Endothelial cell of hepatic sinusoid (primary cell): ENCODE measurements around the gene SHISAL1.

Experiments
- in situ Hi-C: cut with HindIII; loops from 2 replicates; pipeline ENCODE4 v1.10.0; 2017; ENCODE audit warnings: low sequenced_read_pairs

SHISAL1 gene

DNA sequence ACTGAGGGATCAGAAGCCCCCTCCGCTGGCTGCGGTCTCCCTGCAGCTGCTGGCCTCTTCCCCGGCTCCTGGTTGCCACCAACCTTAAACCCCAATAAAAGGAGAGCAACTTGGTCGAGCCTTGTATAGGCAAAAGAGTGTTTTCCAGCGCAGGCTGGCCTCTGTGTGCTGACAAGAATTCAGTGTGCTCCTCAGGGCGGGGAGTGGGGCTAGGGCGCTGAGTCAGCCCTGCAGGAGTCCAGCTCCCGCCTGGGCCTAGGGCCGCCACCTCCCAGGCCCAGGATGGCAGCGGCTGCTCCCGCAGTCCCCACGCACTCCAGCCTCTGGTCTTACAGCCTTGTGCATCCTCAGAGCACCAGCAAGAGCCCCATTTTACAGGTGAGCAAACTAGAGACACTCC, at the start of gene SHISAL1:
TSS of gene SHISAL1 (minus strand) at position 186 of the 400 bp plus-strand sequence. CDS start 12,006 bp downstream, outside the sequence.
- in situ Hi-C loops, result no loop called here

GRCh38 chr22:44361391-44362126, 48.8 kb upstream of the SHISAL1 start:
- in situ Hi-C loops, result no loop called here

DNA sequence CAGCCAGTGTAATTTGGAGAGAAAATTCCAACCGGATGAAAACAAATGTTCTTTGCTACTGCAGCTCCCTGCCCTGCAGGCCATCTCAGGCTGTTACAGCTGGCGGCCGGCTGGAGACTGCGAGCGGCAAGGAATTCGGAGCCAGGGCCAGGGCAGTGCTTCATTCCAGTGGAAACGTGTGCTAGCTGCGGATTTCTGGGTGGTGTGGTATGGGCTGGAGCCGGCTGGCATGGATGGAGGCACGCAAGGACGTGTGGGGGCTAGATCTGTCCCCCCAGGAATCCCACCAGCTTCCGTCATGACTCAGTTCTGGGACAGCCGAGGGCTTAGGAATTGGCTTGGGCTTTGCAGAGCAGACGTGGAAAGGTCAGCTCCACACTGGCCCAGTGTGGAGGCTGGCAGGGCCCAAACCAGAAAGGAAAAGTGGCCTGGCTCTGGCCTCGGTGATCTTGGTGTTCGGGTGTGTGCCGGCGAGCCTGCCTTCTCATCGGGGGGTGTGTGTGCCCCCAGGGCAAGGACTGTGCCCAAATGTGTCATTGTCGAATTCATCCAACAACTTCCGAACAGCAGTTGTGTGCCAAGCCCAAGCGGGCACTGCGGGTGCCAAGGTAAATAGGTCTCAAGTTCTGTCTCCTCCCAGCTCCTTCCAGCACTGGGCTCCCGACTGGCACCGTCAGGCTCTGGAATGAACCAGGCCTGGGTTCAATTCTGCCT, 48.1 kb upstream of the SHISAL1 start:
- in situ Hi-C loops, result no loop called here

DNA sequence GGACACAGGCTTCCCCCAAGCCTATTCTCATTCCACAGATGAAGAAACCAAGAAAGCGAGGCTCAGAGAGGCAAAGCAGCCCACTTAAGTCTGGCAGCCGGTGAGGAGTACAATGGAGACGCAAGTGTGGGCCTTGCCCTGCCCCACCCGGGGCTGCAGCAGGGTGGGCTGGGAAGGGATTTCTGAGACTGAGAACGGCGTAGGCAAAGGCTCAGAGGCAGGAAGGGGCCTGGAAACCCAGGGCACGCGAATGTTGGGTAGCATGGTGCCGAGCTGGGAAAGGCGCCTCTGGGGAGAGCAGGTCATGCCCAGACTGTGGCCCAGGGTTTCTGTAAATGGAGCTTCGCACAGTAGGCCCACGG, 47.5 kb upstream of the SHISAL1 start:
- in situ Hi-C loops, result no loop called here

- in situ Hi-C loops, result loop anchor here (5.0 kb wide), 1 partner anchor 277 kb away; no protein-coding TSS in a partner anchor
These were observed 46.9 kb upstream of the SHISAL1 start for GRCh38 chr22:44359496-44360110.

DNA sequence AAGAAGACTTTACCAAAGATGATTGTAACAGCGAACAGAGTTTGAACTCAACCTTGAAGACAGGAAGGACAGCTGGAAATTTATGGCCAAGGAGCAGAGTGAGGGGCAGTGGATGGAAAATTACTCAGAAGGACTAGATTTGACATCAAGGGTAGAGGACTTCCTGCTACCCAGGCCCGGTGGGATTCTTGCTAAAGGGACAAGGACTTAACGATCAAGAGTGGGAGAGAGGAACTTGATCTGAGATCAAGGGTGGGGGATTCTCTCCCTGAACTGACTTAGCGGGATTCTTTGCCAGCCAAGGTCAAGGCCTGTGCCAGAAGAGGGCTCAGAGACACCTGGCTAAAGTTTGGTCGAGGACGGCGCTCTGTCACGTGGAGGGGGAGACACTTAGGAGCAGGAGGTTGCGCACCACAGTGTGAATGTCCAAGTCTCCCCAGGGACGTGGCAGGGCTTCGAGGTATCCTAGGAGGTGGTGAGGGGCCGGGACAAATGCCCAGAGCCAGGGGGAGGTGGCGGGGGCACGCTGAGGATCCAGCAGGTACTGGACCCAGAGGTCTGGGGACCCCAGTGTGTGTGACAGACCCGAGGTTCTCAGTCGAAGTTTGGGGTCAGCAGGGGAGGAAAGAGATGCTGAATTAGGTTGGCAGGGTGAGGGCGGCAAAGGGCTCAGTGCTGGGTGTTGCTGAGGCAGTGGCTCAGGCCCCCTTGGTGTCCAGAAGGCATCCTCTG, 46.1 kb upstream of the SHISAL1 start:
- in situ Hi-C loops, result loop anchor here (5.0 kb wide), 1 partner anchor 277 kb away; no protein-coding TSS in a partner anchor

DNA sequence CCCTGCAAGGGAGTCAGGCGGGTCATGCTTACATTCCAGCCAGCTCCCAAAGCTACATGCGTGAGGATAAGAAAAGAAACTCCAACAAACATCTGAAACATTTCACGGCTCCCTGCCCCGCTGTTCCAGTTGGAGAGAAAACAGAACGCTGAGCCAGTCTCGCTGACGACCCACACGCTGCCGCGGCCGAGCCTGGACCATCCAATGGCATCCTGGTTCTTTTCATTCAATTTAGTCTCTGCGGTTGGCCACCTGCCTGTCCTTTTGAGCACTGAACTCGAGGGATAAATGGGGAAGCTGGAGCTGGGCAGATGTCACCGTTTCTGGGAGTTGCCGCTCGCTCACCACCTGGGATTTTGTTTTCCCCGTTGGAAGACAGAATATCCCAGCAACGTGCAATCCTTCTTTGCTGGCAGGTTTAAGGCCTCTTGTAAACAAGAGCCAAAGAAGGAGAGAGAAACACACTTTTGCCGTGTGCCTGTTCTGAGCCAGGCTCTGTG, 45.3 kb upstream of the SHISAL1 start:
- in situ Hi-C loops, result loop anchor here (5.0 kb wide), 1 partner anchor 276 kb away; no protein-coding TSS in a partner anchor

DNA sequence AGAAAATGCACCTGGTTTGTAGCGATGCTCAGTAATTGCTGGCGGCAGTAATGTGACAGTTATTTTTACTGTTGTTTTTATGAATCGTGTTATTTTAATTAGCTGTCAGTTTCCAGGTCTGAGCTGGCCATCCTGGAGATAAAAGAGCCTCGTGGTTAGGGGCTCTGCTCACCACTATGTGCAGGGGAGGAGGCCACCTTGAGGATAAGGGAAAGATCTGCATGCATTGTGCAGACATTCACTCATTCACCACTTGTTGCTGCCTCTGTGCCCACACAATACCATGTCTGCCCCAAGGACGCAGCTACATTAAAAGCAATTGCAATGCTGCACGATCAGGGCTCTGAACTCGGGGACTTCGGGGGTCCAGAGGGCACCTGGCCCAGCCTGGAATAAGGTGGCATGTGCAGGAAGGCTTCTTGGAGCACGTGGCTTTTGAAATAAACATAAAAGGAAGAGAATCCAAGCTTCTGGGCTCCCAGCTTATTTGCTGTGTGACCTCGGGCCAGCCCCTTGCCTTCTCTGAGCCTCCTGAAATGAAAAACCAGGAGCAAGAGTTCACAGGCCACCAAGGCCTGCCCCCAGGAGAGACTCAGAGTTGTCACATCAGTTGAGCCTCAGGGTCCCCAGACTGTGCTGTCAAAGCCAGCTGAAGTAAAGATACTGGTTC, 44.7 kb upstream of the SHISAL1 start:
- in situ Hi-C loops, result loop anchor here (5.0 kb wide), 1 partner anchor 275 kb away; no protein-coding TSS in a partner anchor

DNA sequence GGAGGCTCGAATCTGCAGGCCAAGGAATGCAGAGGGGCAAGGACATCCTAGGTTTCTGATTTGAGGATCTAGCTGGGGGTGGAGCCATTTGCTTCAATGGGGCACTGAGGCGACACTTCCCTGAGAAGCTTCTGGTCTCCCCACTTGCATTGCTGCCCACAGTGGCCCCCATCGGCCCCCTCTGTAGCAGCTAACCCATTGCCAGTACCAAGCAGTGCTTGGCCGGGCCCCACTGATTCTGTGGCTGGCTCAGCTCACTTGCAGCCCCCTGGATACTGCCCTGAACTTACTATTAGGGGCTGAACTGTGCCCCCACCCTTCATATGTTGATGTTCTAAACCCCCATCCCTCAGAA, 42.9 kb upstream of the SHISAL1 start:
- in situ Hi-C loops, result loop anchor here (5.0 kb wide), 1 partner anchor 273 kb away; no protein-coding TSS in a partner anchor

DNA sequence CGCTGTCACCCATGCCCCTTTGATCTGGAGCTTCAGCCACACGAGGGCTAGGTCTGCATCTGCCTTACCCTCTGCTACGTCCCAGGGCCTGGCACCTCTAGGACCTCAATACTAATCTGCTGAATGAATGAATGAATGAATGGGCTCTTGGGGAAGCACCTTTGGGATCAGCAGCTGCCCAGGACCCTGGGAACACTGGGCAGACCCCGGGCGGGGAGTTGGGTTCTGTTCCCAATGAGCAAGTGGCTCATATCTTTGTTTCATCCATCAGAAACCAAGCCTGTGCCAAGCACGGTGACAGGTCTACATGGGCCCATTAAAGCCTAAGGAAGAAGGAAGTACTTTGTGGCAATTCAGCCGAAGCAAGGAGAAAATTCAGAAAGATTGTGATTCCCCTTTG, 41.5 kb upstream of the SHISAL1 start:
- in situ Hi-C loops, result loop anchor here (5.0 kb wide), 1 partner anchor 62 kb away; no protein-coding TSS in a partner anchor

DNA sequence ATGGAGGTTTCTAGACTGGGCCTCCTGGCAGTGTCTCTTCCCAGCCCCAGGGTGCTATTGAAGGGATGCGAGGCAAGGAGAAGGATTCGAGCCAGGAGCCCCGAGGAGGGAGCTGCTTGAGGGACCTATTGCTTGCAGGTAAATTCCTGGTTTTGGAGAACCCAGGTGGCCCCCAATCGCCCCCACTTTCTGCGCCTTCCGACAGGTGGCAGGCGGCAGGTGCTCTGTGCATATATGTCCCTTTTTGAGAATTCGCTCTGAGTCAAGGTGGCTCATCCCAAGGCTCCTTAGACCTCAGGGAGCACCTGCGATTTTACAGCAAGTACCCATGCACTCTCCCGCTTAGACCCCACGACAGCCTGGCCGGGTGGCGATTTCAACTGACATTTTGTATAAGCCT, 40.3 kb upstream of the SHISAL1 start:
- in situ Hi-C loops, result loop anchor here (5.0 kb wide), 1 partner anchor 61 kb away; no protein-coding TSS in a partner anchor

DNA sequence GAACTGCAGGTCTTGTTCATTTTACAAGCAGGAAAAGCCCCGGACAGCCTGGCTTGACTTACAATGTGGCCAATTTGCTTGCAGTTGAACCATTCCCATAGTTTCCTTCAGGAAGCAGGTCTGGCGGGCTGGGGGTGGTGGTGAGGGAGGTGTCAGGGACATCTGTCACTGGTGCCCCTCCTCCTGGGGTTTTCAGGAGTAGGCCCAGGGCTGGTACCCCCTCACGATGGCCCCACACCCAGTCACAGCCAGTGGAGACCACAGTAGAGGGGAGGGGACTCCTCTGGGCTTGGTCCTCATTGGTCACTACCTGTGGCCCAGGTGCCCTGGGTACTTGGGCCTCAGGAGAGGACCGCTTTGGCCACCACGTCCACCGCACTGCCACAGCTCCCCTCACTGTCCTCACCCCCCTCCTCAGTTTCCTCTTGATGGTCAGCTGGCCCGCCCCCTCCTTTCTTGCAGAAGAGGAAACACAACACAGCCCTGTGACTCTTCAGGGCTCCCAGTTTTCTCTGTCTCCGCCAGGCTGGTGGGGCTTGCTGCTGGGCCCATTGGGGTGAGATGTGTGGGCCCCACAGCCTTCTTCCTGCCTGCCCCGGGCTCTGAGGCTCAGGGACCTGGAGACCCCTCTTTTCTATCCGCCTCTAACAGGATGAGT, 39.8 kb upstream of the SHISAL1 start:
- in situ Hi-C loops, result loop anchor here (5.0 kb wide), 1 partner anchor 60 kb away; no protein-coding TSS in a partner anchor

DNA sequence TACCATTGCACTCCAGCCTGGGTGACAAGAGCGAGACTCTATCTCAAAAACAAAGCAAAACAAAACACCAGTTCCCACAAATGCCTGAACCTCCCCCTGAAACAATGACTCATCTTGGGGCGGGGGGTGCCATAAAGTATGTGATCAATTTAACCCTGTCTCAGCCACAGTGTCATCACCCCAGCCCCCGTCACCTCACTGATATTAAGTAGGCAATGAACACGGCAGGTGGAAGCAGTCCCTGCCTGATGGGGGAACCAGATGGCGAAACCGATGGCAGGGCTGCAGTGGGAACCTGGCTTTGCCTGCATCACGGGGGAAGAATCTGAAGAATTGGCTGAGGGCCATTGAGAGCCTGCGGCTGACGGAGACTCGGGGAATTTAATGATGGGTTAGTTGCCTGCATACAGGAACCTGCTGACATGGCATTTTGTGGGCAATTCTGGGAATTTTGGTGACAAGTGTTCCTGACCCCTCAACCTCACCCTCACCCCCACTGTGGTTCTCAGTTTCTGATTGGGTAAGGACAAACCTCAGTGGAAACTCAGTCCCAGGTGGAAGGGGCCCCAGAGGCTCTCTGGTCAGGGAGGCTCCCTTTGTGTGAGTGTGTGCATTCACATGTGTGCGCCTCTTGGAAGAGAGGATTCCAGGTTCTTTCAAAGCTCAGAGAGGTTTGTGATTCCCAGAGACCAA, 39.1 kb upstream of the SHISAL1 start:
- in situ Hi-C loops, result loop anchor here (5.0 kb wide), 1 partner anchor 60 kb away; no protein-coding TSS in a partner anchor

DNA sequence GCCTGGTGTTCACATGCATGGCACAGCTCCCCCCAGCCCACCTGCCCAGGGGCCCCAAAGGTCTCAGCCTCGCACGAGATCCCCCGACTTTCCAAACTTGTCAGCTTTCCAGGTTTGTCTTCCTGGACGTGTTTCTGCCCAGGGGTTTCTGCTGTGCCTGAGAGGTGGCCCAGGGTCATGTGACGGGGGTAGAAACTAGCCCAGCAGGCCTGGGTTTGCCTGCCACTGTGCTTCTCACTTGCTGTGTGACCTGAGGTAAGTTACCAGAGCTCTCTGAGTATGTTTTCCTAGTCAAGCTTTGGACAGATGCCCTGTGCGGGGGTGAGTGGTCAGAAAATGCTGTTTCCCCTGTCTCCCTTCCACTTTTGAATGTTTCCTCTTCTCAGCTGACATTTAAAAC, 38.3 kb upstream of the SHISAL1 start:
- in situ Hi-C loops, result loop anchor here (5.0 kb wide), 1 partner anchor 59 kb away; no protein-coding TSS in a partner anchor

GRCh38 chr22:44349594-44349993, 36.8 kb upstream of the SHISAL1 start:
- in situ Hi-C loops, result no loop called here

GRCh38 chr22:44348971-44349560, 36.3 kb upstream of the SHISAL1 start:
- in situ Hi-C loops, result no loop called here

DNA sequence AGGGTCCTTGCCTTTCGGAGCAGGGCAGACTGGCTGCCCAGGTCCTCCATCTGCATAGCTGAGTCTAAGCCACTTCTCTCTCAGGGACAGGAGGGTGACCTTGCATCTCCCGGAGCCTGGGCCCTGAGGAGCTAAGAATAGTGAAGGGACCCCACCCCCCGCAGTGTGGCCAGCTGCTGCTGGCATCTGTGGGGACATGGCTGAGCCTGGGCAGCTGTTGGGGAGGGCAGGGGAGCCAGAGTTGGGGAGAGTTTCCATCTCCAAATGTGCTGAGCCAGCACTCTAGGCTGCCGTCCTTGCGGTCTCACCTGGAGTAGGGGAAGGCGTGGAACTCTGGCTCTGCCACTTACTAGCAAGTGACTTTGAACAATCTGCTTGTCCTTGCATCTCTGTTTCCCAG, 34.8 kb upstream of the SHISAL1 start:
- in situ Hi-C loops, result no loop called here

GRCh38 chr22:44347080-44347479, 34.3 kb upstream of the SHISAL1 start:
- in situ Hi-C loops, result no loop called here
